Panc1 (cell line): Measurements from ENCODE around the gene PARP9. TPM values are rescaled to one million over a fixed set of nuclear protein-coding genes. Genes with fewer than 3 reads are reported as not detected.
"Not testable (repeated sequence)": the region's sequence is repeated elsewhere in the genome, so short reads cannot be mapped to it uniquely, and the experiment has no call there.

Source experiments
- ATAC-seq: fragments of 200-7000 bp; cut with Tn5 transposase; 2 replicates; pipeline ENCODE4 v1.9.1; 2020; ENCODE audit warnings: mild to moderate bottlenecking, moderate library complexity
- BruUV-seq: library from RNA; stranded (reverse); fragments of 400-500 nt; replicated peaks from 2 replicates; lab custom pipeline; 2021; lab: Mats Ljungman, UMichigan
- CTCF ChIA-PET: fragments of 300-600 bp; sonication (Branson Sonifier 250); formaldehyde crosslinking; loops from one replicate; lab custom pipeline; 2022; ENCODE audit warnings: antibody characterized with exemption; lab: Charles Lee
- POLR2A ChIA-PET: fragments of 300-600 bp; sonication (Branson Sonifier 250); formaldehyde crosslinking; loops from one replicate; lab custom pipeline; 2022; ENCODE audit warnings: antibody characterized with exemption; lab: Charles Lee
- DNase-seq: peaks from one replicate; pipeline ENCODE4 v3.0.0-alpha.2; 2010; ENCODE audit warnings: low read depth, low spot score
- H3K27ac ChIP-seq: 2 replicates; pipeline ENCODE4 v1.5.1; 2011; ENCODE audit warnings: mild to moderate bottlenecking, low read length, inconsistent platforms
- H3K27me3 ChIP-seq: fragments of 200-500 bp; sonication (Bioruptor generic); 2 replicates; pipeline ENCODE4 v1.6.0; 2014; ENCODE audit warnings: low read length, inconsistent platforms; ENCODE audit not compliant: control insufficient read depth, insufficient read depth
- H3K36me3 ChIP-seq: fragments of 200-500 bp; sonication (Bioruptor generic); 2 replicates; pipeline ENCODE4 v1.5.1; 2014; ENCODE audit warnings: inconsistent platforms, mild to moderate bottlenecking, low read length, moderate library complexity; ENCODE audit not compliant: control insufficient read depth, insufficient read depth
- H3K4me1 ChIP-seq: 2 replicates; pipeline ENCODE4 v1.5.1; 2011; ENCODE audit warnings: inconsistent platforms, mild to moderate bottlenecking, low read length, moderate library complexity; ENCODE audit not compliant: control insufficient read depth, insufficient read depth
- H3K4me3 ChIP-seq, 2 experiments: 2 replicates each; pipeline ENCODE4 v1.5.1; 2011 to 2012; ENCODE audit warnings: low read depth in 2 of 2, low read length in 2 of 2, mild to moderate bottlenecking in 2 of 2, inconsistent platforms in 1 of 2, moderate library complexity in 1 of 2
- H3K9me3 ChIP-seq: fragments of 200-500 bp; sonication (Bioruptor generic); 2 replicates; pipeline ENCODE4 v1.5.1; 2014; ENCODE audit warnings: low read depth, mild to moderate bottlenecking, inconsistent platforms, low read length, moderate library complexity; ENCODE audit not compliant: control insufficient read depth, insufficient read depth
- CTCF ChIP-seq: fragments of 450-650 bp; IDR thresholded peaks from 2 replicates; pipeline ENCODE4 v1.5.1; 2017; ENCODE audit warnings: mild to moderate bottlenecking
- POLR2AphosphoS5 ChIP-seq: IDR thresholded peaks from 2 replicates; pipeline ENCODE4 v1.6.1; 2012; ENCODE audit warnings: mild to moderate bottlenecking, low read depth, low read length, moderate library complexity
- REST ChIP-seq, 2 experiments: IDR thresholded peaks; 2 replicates each; pipeline ENCODE4 v1.6.1; 2011 to 2012; ENCODE audit warnings: low read depth in 2 of 2, control low read depth in 1 of 2, low read length in 1 of 2, mild to moderate bottlenecking in 1 of 2, moderate library complexity in 1 of 2; ENCODE audit not compliant: insufficient read depth in 1 of 2
- SIN3A ChIP-seq: IDR thresholded peaks from 2 replicates; pipeline ENCODE4 v1.6.1; 2012; ENCODE audit warnings: low read depth, mild to moderate bottlenecking, low read length, moderate library complexity, borderline replicate concordance; ENCODE audit not compliant: insufficient read depth
- TCF7L2 ChIP-seq: IDR thresholded peaks from 2 replicates; pipeline ENCODE4 v1.6.1; 2011; ENCODE audit warnings: mild to moderate bottlenecking, low read depth, low read length, inconsistent platforms
- in situ Hi-C: cut with HindIII; loops from 2 replicates; pipeline ENCODE4 v1.10.0; 2016; ENCODE audit warnings: low sequenced_read_pairs, low pct_unique_long_range_greater_than_20kb
- intact Hi-C: fragments of 100-400 bp; cut with micrococcal nuclease; formaldehyde crosslinking; loops from one replicate; pipeline ENCODE4 v1.10.0; 2022; ENCODE audit not compliant: unreplicated experiment
- total RNA-seq: library from RNA; stranded (reverse); gene quantifications from one replicate; pipeline ENCODE4 v1.2.1, GENCODE V29; 2021; ENCODE audit not compliant: unreplicated experiment

Gene PARP9
- total RNA-seq, 1 experiment from 2014 or later, result 14.5 TPM

GRCh38 chr3:122512284-122512683, 51.8 kb downstream of the PARP9 start:
- Histone ChIP-seq H3K27ac (no peak overlapping the region), H3K27me3 (no peaks in the 10 kb centered on the region), H3K4me1 (peaks cover 24% of the 10 kb centered on the region), H3K4me3 (no peak overlapping the region), H3K36me3 (no peaks in the 10 kb centered on the region; the same call in 1 of the 2 replicates), H3K9me3 (no peaks in the 10 kb centered on the region)
- no TSS peak for BruUV-seq
- ATAC-seq, result no peak
- no peak for DNase-seq
- intact Hi-C loops (no loop called here), in situ Hi-C loops (no loop called here)
- POLR2A ChIA-PET, result interaction anchor here (0.6 kb wide), 1 partner anchor 1066 kb away, joined by 6 read pairs; no protein-coding TSS in a partner anchor
- TF ChIP-seq SIN3A (no peak), TCF7L2 (no peak)
- CTCF ChIA-PET, result interaction anchor here (0.6 kb wide), 1 partner anchor 243 kb away, joined by 5 read pairs; no protein-coding TSS in a partner anchor

GRCh38 chr3:122510878-122511535, 53.1 kb downstream of the PARP9 start:
- ATAC-seq (no peak), DNase-seq (no peak)
- intact Hi-C loops (no loop called here), in situ Hi-C loops (no loop called here)
- Histone ChIP-seq H3K9me3 (no peaks in the 10 kb centered on the region), H3K27ac (no peak overlapping the region), H3K36me3 (no peaks in the 10 kb centered on the region; the same call in 1 of the 2 replicates), H3K4me3 (no peak overlapping the region), H3K4me1 (peaks cover 24% of the 10 kb centered on the region), H3K27me3 (no peaks in the 10 kb centered on the region)
- POLR2A ChIA-PET, result no interaction called here
- TF ChIP-seq POLR2AphosphoS5 (no peak), SIN3A (no peak), CTCF (no peak), TCF7L2 (no peak)
- BruUV-seq, result no TSS peak
- CTCF ChIA-PET, result no interaction called here

GRCh38 chr3:122508944-122509343, 55.2 kb downstream of the PARP9 start:
- H3K4me3 ChIP-seq, H3K27me3 ChIP-seq, POLR2A ChIA-PET, ATAC-seq, H3K36me3 ChIP-seq, CTCF ChIA-PET, H3K9me3 ChIP-seq, H3K27ac ChIP-seq, BruUV-seq, in situ Hi-C loops, DNase-seq, intact Hi-C loops: not testable (repeated sequence)
- H3K4me1 ChIP-seq, result peaks cover 24% of the 10 kb centered on the region

- TF ChIP-seq SIN3A, result no peak
- TF ChIP-seq POLR2AphosphoS5, result no peak
- no peak for TF ChIP-seq CTCF
- TF ChIP-seq REST (IDR thresholded peaks at IDR 0.05; ENCODE audit: insufficient read depth in 1 of 2, low read depth in 2 of 2, low read length in 1 of 2), result no peak
- TF ChIP-seq TCF7L2, result no peak
- no TSS peak for BruUV-seq
- peaks cover 22% of the 10 kb centered on the region for H3K4me1 ChIP-seq
- no peaks in the 10 kb centered on the region for H3K9me3 ChIP-seq
- DNase-seq (no peak), ATAC-seq (no peak)
- ChIA-PET POLR2A (no interaction called here), CTCF (no interaction called here)
- H3K27ac ChIP-seq, result no peak overlapping the region
- in situ Hi-C loops (no loop called here), intact Hi-C loops (no loop called here)
- H3K4me3 ChIP-seq, result no peak overlapping the region
- H3K27me3 ChIP-seq, result no peaks in the 10 kb centered on the region
- H3K36me3 ChIP-seq, result no peaks in the 10 kb centered on the region; the same call in 1 of the 2 replicates
Measured at GRCh38 chr3:122508135-122508914, 55.8 kb downstream of the PARP9 start.
